Muscle of back (tissue), 11 donors: Measurements from ENCODE around the gene UBE2J1. TPM values are rescaled to one million over a fixed set of nuclear protein-coding genes. Genes with fewer than 3 reads are reported as not detected.

Experiments
- DNase-seq, 3 donors: peaks; one replicate each; pipeline versions ENCODE4 v3.0.0 to v3.0.0-alpha.2; 2013
- polyA plus RNA-seq, 10 donors: library from polyadenylated mRNA; unstranded; fragments of 120-200 nt; gene quantifications; one replicate each; pipeline ENCODE4 v1.2.1, GENCODE V29; 2013; ENCODE audit not compliant: insufficient read length in 10 of 10

Gene UBE2J1
- polyA plus RNA-seq, 10 donors: 37.6 to 49.0 (median 42.8) TPM

- no peak for DNase-seq
These were observed 61.2 kb downstream of the UBE2J1 start for GRCh38 chr6:89291256-89291819.

- DNase-seq: no peak
These were observed 61.9 kb downstream of the UBE2J1 start for GRCh38 chr6:89290401-89291155.

GRCh38 chr6:89289710-89290109, 62.8 kb downstream of the UBE2J1 start:
- no peak for DNase-seq

GRCh38 chr6:89287351-89288028, 65.0 kb downstream of the UBE2J1 start:
- no peak for DNase-seq

GRCh38 chr6:89286516-89286915, 66.0 kb downstream of the UBE2J1 start:
- no peak for DNase-seq

GRCh38 chr6:89284963-89285735, 67.4 kb downstream of the UBE2J1 start:
- DNase-seq: no peak

GRCh38 chr6:89284081-89284480, 68.4 kb downstream of the UBE2J1 start:
- DNase-seq: no peak

GRCh38 chr6:89282749-89283148, 69.8 kb downstream of the UBE2J1 start:
- no peak for DNase-seq

GRCh38 chr6:89281779-89282246, 70.7 kb downstream of the UBE2J1 start:
- peak in 1 of 3 donors; percentile 23 for DNase-seq

- no peak for DNase-seq
These were observed 73.6 kb downstream of the UBE2J1 start for GRCh38 chr6:89278956-89279355.

Other genes starting within 250 kb of the UBE2J1 start
- 1 to 10 TPM; 2.9 to 5.3 (median 3.7) TPM for gene SRSF12, start 234.7 kb downstream of the UBE2J1 start, polyA plus RNA-seq
- 10 to 100 TPM; 23.4 to 56.0 (median 34.9) TPM for gene PM20D2, start 206.7 kb downstream of the UBE2J1 start, polyA plus RNA-seq
- gene GABRR1, start 135.4 kb downstream of the UBE2J1 start, polyA plus RNA-seq: 1 to 10 TPM in 5 of 10 donors, under 1 TPM in 5; 0.24 to 1.6 (median 1.0) TPM
- gene GABRR2, start 37.4 kb downstream of the UBE2J1 start, polyA plus RNA-seq: 1 to 10 TPM in 7 of 10 donors, under 1 TPM in 3; 0.41 to 3.2 (median 1.4) TPM
- gene RRAGD, start 59.6 kb upstream of the UBE2J1 start, polyA plus RNA-seq: 100 to 1,000 TPM in 5 of 10 donors, 10 to 100 TPM in 5; 45.7 to 125 (median 99.9) TPM
- 10 to 100 TPM in 4 of 10 donors, 1 to 10 TPM in 6; 5.6 to 14.1 (median 8.4) TPM for gene ANKRD6, start 80.4 kb upstream of the UBE2J1 start, polyA plus RNA-seq